HepG2 (cell line): Measurements from ENCODE around the gene FGFR4. TPM values are rescaled to one million over a fixed set of nuclear protein-coding genes. Genes with fewer than 3 reads are reported as not detected.

ENCODE experiments used
- ATAC-seq: fragments of 200-7000 bp; cut with Tn5 transposase; 3 replicates; pipeline ENCODE4 v1.9.1; 2020; ENCODE audit warnings: mild to moderate bottlenecking, moderate library complexity
- BruUV-seq: library from RNA; stranded (reverse); fragments of 400-500 nt; replicated peaks from 2 replicates; lab custom pipeline; 2021; lab: Mats Ljungman, UMichigan
- CTCF ChIA-PET: fragments of 300-600 bp; formaldehyde crosslinking; extraction: SDS; loops from one replicate; lab custom pipeline; 2021; ENCODE audit warnings: low total read pairs, inconsistent platforms, low intra/inter-chr PET ratio; lab: Yijun Ruan, JAX
- POLR2A ChIA-PET: fragments of 350-600 bp; sonication (Branson Sonifier 250); formaldehyde crosslinking; loops from one replicate; lab custom pipeline; 2020; ENCODE audit warnings: antibody characterized with exemption, inconsistent platforms; lab: Yijun Ruan, JAX
- DNase-seq: peaks from one replicate; pipeline ENCODE4 v3.0.0-alpha.2; 2015; ENCODE audit warnings: low spot score
- FAIRE-seq: peaks from 3 replicates; lab custom pipeline; 2011; peaks lifted over from hg19 to GRCh38; lab: Jason Lieb, UNC
- H2AFZ ChIP-seq: one replicate; pipeline ENCODE4 v1.6.1; 2011; ENCODE audit warnings: low read length, inconsistent platforms
- H3K27ac ChIP-seq: fragments of 300-600 bp; 3 replicates; pipeline ENCODE4 v1.8.0; 2011; ENCODE audit warnings: mixed run types, mild to moderate bottlenecking, mixed read lengths, low read length, inconsistent platforms; ENCODE audit not compliant: insufficient read depth; ENCODE audit errors: extremely low read length
- H3K27me3 ChIP-seq, 2 experiments: fragments of 200-600 bp in 1 of 2; 2 replicates in 1 of 2; 3 replicates in 1 of 2; pipeline versions ENCODE4 v1.6.0 to v1.8.0; 2011; ENCODE audit warnings: low read length in 2 of 2, mild to moderate bottlenecking in 2 of 2, moderate library complexity in 2 of 2, inconsistent platforms in 1 of 2; ENCODE audit not compliant: insufficient read depth in 2 of 2, control insufficient read depth in 1 of 2
- H3K36me3 ChIP-seq, 2 experiments: fragments of 200-600 bp in 1 of 2; replicated peaks in 1 of 2; 2 replicates in 1 of 2; 3 replicates in 1 of 2; pipeline versions ENCODE4 v1.5.1 to v1.8.0; 2011; ENCODE audit warnings: low read length in 2 of 2, inconsistent platforms in 1 of 2; ENCODE audit not compliant: insufficient read depth in 2 of 2, control insufficient read depth in 1 of 2
- H3K4me1 ChIP-seq: 2 replicates; pipeline ENCODE4 v1.5.1; 2012; ENCODE audit warnings: low read length, inconsistent platforms; ENCODE audit not compliant: insufficient read depth
- H3K4me2 ChIP-seq: 2 replicates; pipeline ENCODE4 v1.6.0; 2011; ENCODE audit warnings: low read depth, low read length, inconsistent platforms
- H3K4me3 ChIP-seq, 3 experiments: fragments of 200-600 bp in 1 of 3; sonication (generic), shearing (Covaris generic) in 1 of 3; replicated peaks in 1 of 3; 2 replicates each; pipeline ENCODE4 v1.5.1; 2011 to 2016; ENCODE audit warnings: low read length in 3 of 3, inconsistent platforms in 2 of 3, low read depth in 2 of 3, mild to moderate bottlenecking in 2 of 3, control low read depth in 1 of 3, mixed read lengths in 1 of 3; ENCODE audit not compliant: insufficient read depth in 1 of 3
- H3K79me2 ChIP-seq: one replicate; pipeline ENCODE4 v1.6.1; 2011; ENCODE audit warnings: low read length, inconsistent platforms; ENCODE audit not compliant: insufficient read depth
- H3K9ac ChIP-seq: 2 replicates; pipeline ENCODE4 v1.6.0; 2011; ENCODE audit warnings: mild to moderate bottlenecking, low read depth, low read length, inconsistent platforms; ENCODE audit not compliant: insufficient read depth
- H3K9me3 ChIP-seq: 2 replicates; pipeline ENCODE4 v1.5.1; 2012; ENCODE audit warnings: mild to moderate bottlenecking, low read length
- H4K20me1 ChIP-seq: 2 replicates; pipeline ENCODE4 v1.6.0; 2011; ENCODE audit warnings: inconsistent platforms, mild to moderate bottlenecking, low read length, moderate library complexity; ENCODE audit not compliant: insufficient read depth
- IKZF1 ChIP-seq: fragments of 450-650 bp; IDR thresholded peaks from 2 replicates; pipeline ENCODE4 v1.7.1; 2016
- PHF8 ChIP-seq: sonication (generic); formaldehyde crosslinking; IDR thresholded peaks from 2 replicates; pipeline ENCODE4 v1.5.0; 2020; ENCODE audit warnings: missing genetic modification reagents
- RBFOX2 ChIP-seq: fragments of 200-400 bp; formaldehyde crosslinking; IDR thresholded peaks from 2 replicates; pipeline ENCODE4 v1.6.1; 2017; ENCODE audit warnings: low read depth, mild to moderate bottlenecking, low read length
- RNF2 ChIP-seq: fragments of 450-650 bp; conservative IDR thresholded peaks from 2 replicates; pipeline ENCODE4 v1.6.1; 2016; ENCODE audit warnings: low read depth
- SIX4 ChIP-seq: sonication (generic); formaldehyde crosslinking; IDR thresholded peaks from 2 replicates; pipeline ENCODE4 v1.4.0; 2020; ENCODE audit warnings: missing genetic modification reagents
- SOX5 ChIP-seq: IDR thresholded peaks from 2 replicates; pipeline ENCODE4 v1.6.1; 2016; ENCODE audit warnings: borderline replicate concordance
- TCF7L2 ChIP-seq: IDR thresholded peaks from 2 replicates; pipeline ENCODE4 v1.6.1; 2011; ENCODE audit warnings: mild to moderate bottlenecking, low read depth, low read length, moderate library complexity
- ZKSCAN8 ChIP-seq: IDR thresholded peaks from 2 replicates; pipeline ENCODE4 v1.6.1; 2016; ENCODE audit warnings: borderline replicate concordance, missing genetic modification reagents, missing compliant biosample characterization
- ZNF296 ChIP-seq: sonication (generic); formaldehyde crosslinking; conservative IDR thresholded peaks from 2 replicates; pipeline ENCODE4 v1.5.0; 2020; ENCODE audit warnings: mild to moderate bottlenecking, missing genetic modification reagents
- ZNF432 ChIP-seq: sonication (generic); formaldehyde crosslinking; IDR thresholded peaks from 2 replicates; pipeline ENCODE4 v1.5.0; 2020; ENCODE audit warnings: missing genetic modification reagents, mild to moderate bottlenecking, borderline replicate concordance
- ZNF737 ChIP-seq: sonication (generic); formaldehyde crosslinking; IDR thresholded peaks from 2 replicates; pipeline ENCODE4 v1.5.0; 2020; ENCODE audit warnings: missing genetic modification reagents, mild to moderate bottlenecking, borderline replicate concordance
- ZNF768 ChIP-seq: sonication (generic); formaldehyde crosslinking; IDR thresholded peaks from 2 replicates; pipeline ENCODE4 v1.4.0; 2020; ENCODE audit warnings: missing genetic modification reagents
- WGBS: methylation state at CpG from one replicate; pipeline ENCODE4 v1.1.6; 2017; ENCODE audit warnings: low lambda C conversion rate; 5-methylcytosine and 5-hydroxymethylcytosine counted together
- in situ Hi-C: cut with HindIII; loops from 2 replicates; pipeline ENCODE4 v1.10.0; 2017; ENCODE audit warnings: low pct_unique_long_range_greater_than_20kb; ENCODE audit not compliant: extremely low pct_ligation_motif_present
- intact Hi-C: fragments of 100-400 bp; cut with micrococcal nuclease; formaldehyde crosslinking; loops from one replicate; pipeline ENCODE4 v1.10.0; 2022; ENCODE audit not compliant: unreplicated experiment
- polyA plus RNA-seq, 8 experiments: library from polyadenylated mRNA; depleted of rRNA in 3 of 8; stranded (reverse) in 7 of 8; unstranded in 1 of 8; fragments of >200 nt; fragmentation: Illumina TruSeq in 4 of 8; extraction: Trizol in 4 of 8; gene quantifications; 2 replicates each; pipeline versions ENCODE4 v1.2.1 to v1.2.3, GENCODE V29; 2011 to 2016; ENCODE audit warnings: low read depth in 4 of 8, missing spikeins in 1 of 8, mixed read lengths in 1 of 8; ENCODE audit not compliant: insufficient read depth in 1 of 8
- total RNA-seq, 5 experiments: library from RNA; depleted of rRNA; stranded (reverse); fragments of >200 nt; fragmentation: Illumina TruSeq; extraction: Trizol; gene quantifications; 2 replicates each; pipeline ENCODE4 v1.2.3, GENCODE V29; 2016; ENCODE audit warnings: low read depth in 1 of 5
- TF ChIP-seq, protein P1 (sequence below): sonication (generic); formaldehyde crosslinking; IDR thresholded peaks from 2 replicates; pipeline ENCODE4 v1.5.0; 2020; ENCODE audit warnings: mild to moderate bottlenecking, missing genetic modification reagents, borderline replicate concordance

Gene FGFR4
- total and polyA plus RNA-seq, 2 of the 13 experiments (the other 11 are each of a cell fraction or from before 2014, with no cell fraction given) = 129 to 219 TPM

DNA sequence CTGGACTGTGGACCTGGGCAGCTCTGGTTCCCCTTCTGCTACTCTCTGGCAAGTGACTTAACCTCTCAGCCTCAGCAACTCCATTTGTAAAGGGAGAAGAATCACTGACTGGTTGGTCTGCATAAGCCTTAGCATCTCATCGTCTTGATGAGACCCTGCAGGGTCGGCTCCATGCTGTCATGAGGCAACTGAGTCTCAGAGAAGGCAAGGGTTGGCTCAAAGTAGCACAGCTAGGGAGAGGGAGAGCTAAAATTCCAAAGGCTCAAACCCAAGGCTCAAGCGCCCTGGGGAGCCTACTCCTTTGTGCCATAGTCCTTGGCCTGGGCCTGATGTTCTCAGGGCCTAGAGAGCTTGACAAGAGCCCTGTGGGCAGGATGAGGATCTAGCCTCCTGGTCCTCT lies 4.5 kb downstream of the FGFR4 start:
- Histone ChIP-seq H3K27ac (no peak overlapping the region), H2AFZ (no peak overlapping the region), H4K20me1 (peaks cover 7% of the 10 kb centered on the region), H3K4me3 (no peak overlapping the region), H3K9ac (0 out of 2 replicates have a peak overlapping the region, but pooled peaks have one; percentile 99), H3K79me2 (peaks cover 45% of the 10 kb centered on the region), H3K9me3 (no peaks in the 10 kb centered on the region), H3K4me2 (no peak overlapping the region; the same call in 1 of the 2 replicates), H3K36me3 (peaks cover 30 to 62% of the 10 kb centered on the region in 2 experiments), H3K4me1 (peaks cover 84% of the 10 kb centered on the region), H3K27me3 (no peaks in the 10 kb centered on the region; a peak in 1 of 5 replicates)
- DNase-seq (no peak), FAIRE-seq (no peak), ATAC-seq (no peak)
- TF ChIP-seq PHF8 (CRISPR knock-in tag) = 0 out of 2 replicates have a peak, but pooled peaks have one; percentile 15
- peak; percentile 76 for TF ChIP-seq ZNF768
- TF ChIP-seq, protein P1, sequence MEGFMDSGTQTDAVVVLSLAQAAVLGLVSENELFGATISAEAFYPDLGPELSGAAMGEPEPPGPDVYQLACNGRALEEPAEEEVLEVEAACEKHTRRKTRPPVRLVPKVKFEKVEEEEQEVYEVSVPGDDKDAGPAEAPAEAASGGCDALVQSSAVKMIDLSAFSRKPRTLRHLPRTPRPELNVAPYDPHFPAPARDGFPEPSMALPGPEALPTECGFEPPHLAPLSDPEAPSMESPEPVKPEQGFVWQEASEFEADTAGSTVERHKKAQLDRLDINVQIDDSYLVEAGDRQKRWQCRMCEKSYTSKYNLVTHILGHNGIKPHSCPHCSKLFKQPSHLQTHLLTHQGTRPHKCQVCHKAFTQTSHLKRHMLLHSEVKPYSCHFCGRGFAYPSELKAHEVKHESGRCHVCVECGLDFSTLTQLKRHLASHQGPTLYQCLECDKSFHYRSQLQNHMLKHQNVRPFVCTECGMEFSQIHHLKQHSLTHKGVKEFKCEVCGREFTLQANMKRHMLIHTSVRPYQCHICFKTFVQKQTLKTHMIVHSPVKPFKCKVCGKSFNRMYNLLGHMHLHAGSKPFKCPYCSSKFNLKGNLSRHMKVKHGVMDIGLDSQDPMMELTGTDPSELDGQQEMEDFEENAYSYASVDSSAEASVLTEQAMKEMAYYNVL (CRISPR knock-in tag) = no peak
- BruUV-seq = no TSS peak
- intact Hi-C loops (no loop called here), in situ Hi-C loops (no loop called here)
- WGBS = 94% methylated on average over 2 of the region's 3 CpGs
- ChIA-PET POLR2A (interaction anchor here (1.0 to 7.7 kb wide), 2 partner anchors 12 to 17 kb away, joined by 3 to 293 read pairs; no protein-coding TSS in a partner anchor), CTCF (no interaction called here)

DNA sequence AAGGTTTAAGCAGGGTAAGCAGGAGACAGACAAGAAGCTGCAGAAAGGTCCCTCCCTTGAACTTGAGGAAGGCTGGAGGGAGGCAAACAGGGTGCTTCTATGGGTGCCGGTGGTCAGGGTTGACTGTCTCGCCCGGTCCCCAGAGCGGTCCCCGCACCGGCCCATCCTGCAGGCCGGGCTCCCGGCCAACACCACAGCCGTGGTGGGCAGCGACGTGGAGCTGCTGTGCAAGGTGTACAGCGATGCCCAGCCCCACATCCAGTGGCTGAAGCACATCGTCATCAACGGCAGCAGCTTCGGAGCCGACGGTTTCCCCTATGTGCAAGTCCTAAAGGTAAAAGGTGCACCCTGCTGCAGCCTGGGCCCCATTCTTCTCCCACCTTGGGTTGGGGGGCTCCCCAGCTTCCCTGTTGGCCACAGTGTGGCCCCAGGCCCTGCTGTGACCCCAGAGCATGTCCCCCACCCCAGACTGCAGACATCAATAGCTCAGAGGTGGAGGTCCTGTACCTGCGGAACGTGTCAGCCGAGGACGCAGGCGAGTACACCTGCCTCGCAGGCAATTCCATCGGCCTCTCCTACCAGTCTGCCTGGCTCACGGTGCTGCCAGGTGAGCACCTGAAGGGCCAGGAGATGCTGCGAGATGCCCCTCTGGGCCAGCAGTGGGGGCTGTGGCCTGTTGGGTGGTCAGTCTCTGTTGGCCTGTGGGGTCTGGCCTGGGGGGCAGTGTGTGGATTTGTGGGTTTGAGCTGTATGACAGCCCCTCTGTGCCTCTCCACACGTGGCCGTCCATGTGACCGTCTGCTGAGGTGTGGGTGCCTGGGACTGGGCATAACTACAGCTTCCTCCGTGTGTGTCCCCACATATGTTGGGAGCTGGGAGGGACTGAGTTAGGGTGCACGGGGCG lies 5.7 kb downstream of the FGFR4 start:
- H3K36me3 ChIP-seq = peaks cover 35 to 67% of the 10 kb centered on the region in 2 experiments
- DNase-seq = no peak
- peaks cover 7% of the 10 kb centered on the region for H4K20me1 ChIP-seq
- peaks cover 43% of the 10 kb centered on the region for H3K79me2 ChIP-seq
- H3K27me3 ChIP-seq = no peaks in the 10 kb centered on the region; a peak in 1 of 5 replicates
- no peak for ATAC-seq
- no peak overlapping the region for H3K9ac ChIP-seq
- no peak overlapping the region for H3K4me2 ChIP-seq
- no peak overlapping the region for H3K4me3 ChIP-seq
- intact Hi-C loops = no loop called here
- FAIRE-seq = no peak
- in situ Hi-C loops = no loop called here
- no TSS peak for BruUV-seq
- CTCF ChIA-PET = no interaction called here
- peaks cover 93% of the 10 kb centered on the region for H3K4me1 ChIP-seq
- H3K27ac ChIP-seq = peak overlapping the region; percentile 24
- 84% methylated on average over 14 of the region's 32 CpGs for WGBS
- H3K9me3 ChIP-seq = no peaks in the 10 kb centered on the region
- H2AFZ ChIP-seq = no peak overlapping the region
- POLR2A ChIA-PET = no interaction called here
- TF ChIP-seq RNF2 (no peak), ZNF296 (CRISPR knock-in tag) (no peak), ZKSCAN8 (CRISPR knock-in tag) (no peak), IKZF1 (no peak), TCF7L2 (no peak), ZNF432 (CRISPR knock-in tag) (no peak), SOX5 (CRISPR knock-in tag) (no peak), RBFOX2 (peak; percentile 78), SIX4 (CRISPR knock-in tag) (no peak), ZNF737 (CRISPR knock-in tag) (no peak)
